Mammary epithelial cell (primary cell): ENCODE measurements around the gene C10orf71.

Experiments
- CTCF ChIP-seq, 2 donors: IDR thresholded peaks in 1 of 2; conservative IDR thresholded peaks in 1 of 2; 2 replicates each; pipeline ENCODE4 v1.5.1; 2011 to 2012; ENCODE audit warnings: inconsistent platforms in 2 of 2, low read length in 2 of 2, mild to moderate bottlenecking in 2 of 2, control low read depth in 1 of 2, low read depth in 1 of 2; ENCODE audit not compliant: insufficient read depth in 1 of 2; ENCODE audit errors: extremely low read depth in 1 of 2
- EZH2 ChIP-seq: IDR thresholded peaks from 2 replicates; pipeline ENCODE4 v1.6.1; 2012; ENCODE audit warnings: low read length, inconsistent platforms, borderline replicate concordance

DNA sequence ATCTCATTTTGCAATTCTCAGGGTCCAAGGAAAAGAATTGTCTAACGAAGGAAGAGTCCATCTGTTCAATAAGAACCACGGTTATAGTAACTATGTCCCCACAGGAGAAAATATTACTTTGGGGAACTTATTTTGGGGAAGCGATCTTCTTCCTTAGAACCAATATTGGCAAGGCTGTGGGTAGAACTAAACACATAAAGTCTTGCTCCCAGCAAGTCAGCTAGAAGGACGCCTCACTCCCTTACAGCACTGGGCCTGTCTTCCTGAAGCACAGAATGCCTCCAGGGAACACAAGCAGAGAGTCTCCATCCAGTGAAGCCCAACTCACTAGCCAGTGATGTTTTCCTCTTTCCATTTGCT is 30.2 kb downstream of the C10orf71 start:
- TF ChIP-seq CTCF (conservative IDR thresholded peaks at IDR 0.05 in 1 of 2, IDR thresholded peaks at IDR 0.05 in 1 of 2; ENCODE audit: extremely low read depth in 1 of 2, insufficient read depth in 1 of 2, low read depth in 1 of 2, low read length in 2 of 2) (no peak), EZH2 (no peak)
